A673 (cell line): ENCODE results near the gene MAML2. TPM values are rescaled to one million over a fixed set of nuclear protein-coding genes. Genes with fewer than 3 reads are reported as not detected.

Source experiments
- BruUV-seq: library from RNA; stranded (reverse); fragments of 400-500 nt; replicated peaks from 2 replicates; lab custom pipeline; 2021; lab: Mats Ljungman, UMichigan
- CTCF ChIA-PET: fragments of 300-600 bp; sonication (Branson Sonifier 250); formaldehyde crosslinking; loops from one replicate; lab custom pipeline; 2022; ENCODE audit warnings: antibody characterized with exemption; lab: Charles Lee
- POLR2A ChIA-PET: fragments of 300-600 bp; sonication (Branson Sonifier 250); formaldehyde crosslinking; loops from one replicate; lab custom pipeline; 2022; ENCODE audit warnings: antibody characterized with exemption; ENCODE audit not compliant: low non-redundant PET; lab: Charles Lee
- DNase-seq: peaks from one replicate; pipeline ENCODE4 v3.0.0-alpha.2; 2015; ENCODE audit warnings: low spot score
- H3K27ac ChIP-seq: fragments of 200-600 bp; sonication (generic); 2 replicates; pipeline ENCODE4 v1.5.1; 2016; ENCODE audit warnings: mixed run types, low read depth, mild to moderate bottlenecking, mixed read lengths, antibody characterized with exemption, low read length; ENCODE audit not compliant: poor library complexity, severe bottlenecking
- H3K27me3 ChIP-seq: fragments of 200-600 bp; sonication (generic); replicated peaks from 2 replicates; pipeline ENCODE4 v1.6.1; 2017; ENCODE audit warnings: mixed run types, low read depth, mild to moderate bottlenecking, mixed read lengths, antibody characterized with exemption, low read length; ENCODE audit not compliant: insufficient read depth, poor library complexity
- H3K36me3 ChIP-seq: fragments of 200-600 bp; sonication (generic); 2 replicates; pipeline ENCODE4 v1.6.1; 2016; ENCODE audit warnings: mixed run types, mild to moderate bottlenecking, mixed read lengths, antibody characterized with exemption, low read length; ENCODE audit not compliant: insufficient read depth, poor library complexity, severe bottlenecking
- H3K4me1 ChIP-seq: fragments of 200-600 bp; sonication (generic); 2 replicates; pipeline ENCODE4 v1.6.1; 2017; ENCODE audit warnings: mixed run types, mild to moderate bottlenecking, mixed read lengths, antibody characterized with exemption, low read length; ENCODE audit not compliant: insufficient read depth, poor library complexity, severe bottlenecking
- H3K4me3 ChIP-seq: fragments of 200-600 bp; sonication (generic); 2 replicates; pipeline ENCODE4 v1.5.1; 2016; ENCODE audit warnings: low read depth, mixed run types, mild to moderate bottlenecking, mixed read lengths, low read length; ENCODE audit not compliant: poor library complexity, severe bottlenecking
- H3K9me3 ChIP-seq: fragments of 200-600 bp; sonication (generic); 2 replicates; pipeline ENCODE4 v1.6.1; 2016; ENCODE audit warnings: mixed run types, low read depth, mild to moderate bottlenecking, mixed read lengths, antibody characterized with exemption, low read length; ENCODE audit not compliant: poor library complexity, severe bottlenecking
- EZH2 ChIP-seq: fragments of 200-600 bp; sonication (generic); IDR thresholded peaks from 2 replicates; pipeline ENCODE4 v1.6.1; 2017; ENCODE audit warnings: borderline replicate concordance, low read depth, mild to moderate bottlenecking, mixed read lengths, antibody characterized with exemption, low read length; ENCODE audit not compliant: poor library complexity, severe bottlenecking
- intact Hi-C: fragments of 100-400 bp; cut with micrococcal nuclease; formaldehyde crosslinking; loops from one replicate; pipeline ENCODE4 v1.10.0; 2022; ENCODE audit not compliant: unreplicated experiment
- total RNA-seq: library from RNA; stranded (reverse); gene quantifications from 2 replicates; pipeline ENCODE4 v1.2.3, GENCODE V29; 2021
- TF ChIP-seq, protein P1 (sequence below): fragments of 300-800, 200-600 bp; sonication (generic); conservative IDR thresholded peaks from 2 replicates; pipeline ENCODE4 v1.5.1; 2017; ENCODE audit warnings: low read depth, mild to moderate bottlenecking, antibody characterized with exemption, low read length, moderate library complexity, mixed read lengths

The MAML2 gene
- total RNA-seq, 1 experiment from 2014 or later = 6.4 TPM

- ChIA-PET CTCF (no interaction called here), POLR2A (no interaction called here)
- H3K36me3 ChIP-seq = no peaks in the 10 kb centered on the region
- no peak for TF ChIP-seq EZH2
- TF ChIP-seq, protein P1, sequence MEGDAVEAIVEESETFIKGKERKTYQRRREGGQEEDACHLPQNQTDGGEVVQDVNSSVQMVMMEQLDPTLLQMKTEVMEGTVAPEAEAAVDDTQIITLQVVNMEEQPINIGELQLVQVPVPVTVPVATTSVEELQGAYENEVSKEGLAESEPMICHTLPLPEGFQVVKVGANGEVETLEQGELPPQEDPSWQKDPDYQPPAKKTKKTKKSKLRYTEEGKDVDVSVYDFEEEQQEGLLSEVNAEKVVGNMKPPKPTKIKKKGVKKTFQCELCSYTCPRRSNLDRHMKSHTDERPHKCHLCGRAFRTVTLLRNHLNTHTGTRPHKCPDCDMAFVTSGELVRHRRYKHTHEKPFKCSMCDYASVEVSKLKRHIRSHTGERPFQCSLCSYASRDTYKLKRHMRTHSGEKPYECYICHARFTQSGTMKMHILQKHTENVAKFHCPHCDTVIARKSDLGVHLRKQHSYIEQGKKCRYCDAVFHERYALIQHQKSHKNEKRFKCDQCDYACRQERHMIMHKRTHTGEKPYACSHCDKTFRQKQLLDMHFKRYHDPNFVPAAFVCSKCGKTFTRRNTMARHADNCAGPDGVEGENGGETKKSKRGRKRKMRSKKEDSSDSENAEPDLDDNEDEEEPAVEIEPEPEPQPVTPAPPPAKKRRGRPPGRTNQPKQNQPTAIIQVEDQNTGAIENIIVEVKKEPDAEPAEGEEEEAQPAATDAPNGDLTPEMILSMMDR = no peak
- no peak overlapping the region for H3K27ac ChIP-seq
- H3K27me3 ChIP-seq = no peaks in the 10 kb centered on the region
- BruUV-seq = no TSS peak
- intact Hi-C loops = no loop called here
- DNase-seq = no peak
- H3K4me1 ChIP-seq = no peaks in the 10 kb centered on the region
- H3K9me3 ChIP-seq = no peaks in the 10 kb centered on the region
- H3K4me3 ChIP-seq = no peak overlapping the region
Measured at GRCh38 chr11:95976550-95976949, 366.4 kb downstream of the MAML2 start.

DNA sequence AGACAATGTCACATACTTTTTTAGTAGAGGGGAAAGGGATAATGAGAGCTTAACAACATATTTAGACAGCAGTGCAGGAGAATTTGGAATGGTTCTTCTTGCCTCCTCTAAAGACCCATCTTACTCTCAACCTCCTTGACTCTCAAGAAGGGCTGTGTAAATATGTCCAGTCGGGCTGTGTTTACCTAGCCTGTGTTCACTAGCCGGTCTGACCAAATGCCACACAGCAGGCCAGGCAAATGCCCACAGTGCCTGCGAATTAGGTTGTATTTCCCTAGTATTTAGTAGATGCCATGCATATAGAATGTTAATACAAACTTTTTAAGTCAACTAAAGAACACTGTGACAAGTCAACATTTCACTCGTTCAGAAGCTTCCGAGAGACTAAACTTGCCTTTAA is 367.7 kb downstream of the MAML2 start:
- no TSS peak for BruUV-seq
- Histone ChIP-seq H3K27ac (no peak overlapping the region), H3K27me3 (no peaks in the 10 kb centered on the region), H3K4me1 (no peaks in the 10 kb centered on the region), H3K36me3 (no peaks in the 10 kb centered on the region), H3K9me3 (no peaks in the 10 kb centered on the region), H3K4me3 (no peak overlapping the region)
- CTCF ChIA-PET = no interaction called here
- no peak for DNase-seq
- intact Hi-C loops = no loop called here
- no peak for TF ChIP-seq EZH2
- TF ChIP-seq, protein P1 = no peak
- POLR2A ChIA-PET = no interaction called here

DNA sequence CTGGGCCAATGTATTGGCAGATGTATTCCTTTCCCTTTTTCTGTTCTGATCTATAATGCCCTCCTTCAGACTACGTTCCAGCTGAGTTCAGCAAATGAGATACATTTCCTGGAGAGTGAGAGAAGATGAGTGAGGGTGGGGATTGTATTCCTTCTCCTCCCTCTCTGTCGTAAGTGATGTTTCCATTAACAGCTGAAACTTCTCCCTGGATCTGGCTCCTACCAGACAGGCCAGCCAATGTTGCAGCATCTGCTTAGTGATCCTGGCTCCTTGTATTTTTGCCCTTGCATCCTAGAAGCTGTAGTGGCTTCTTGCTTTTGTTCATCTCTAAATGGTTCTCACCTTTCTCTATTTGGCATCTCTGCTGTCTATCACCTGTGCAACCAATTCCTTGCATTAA is 370.9 kb downstream of the MAML2 start:
- no peak for TF ChIP-seq EZH2
- TF ChIP-seq, protein P1 = no peak
- no peak overlapping the region for H3K4me3 ChIP-seq
- no peak overlapping the region for H3K27ac ChIP-seq
- intact Hi-C loops = no loop called here
- H3K9me3 ChIP-seq = no peaks in the 10 kb centered on the region
- H3K4me1 ChIP-seq = no peaks in the 10 kb centered on the region
- BruUV-seq = no TSS peak
- ChIA-PET POLR2A (interaction anchor here (0.6 kb wide), 1 partner anchor 16 kb away, joined by 5 read pairs; no protein-coding TSS in a partner anchor), CTCF (interaction anchor here (0.5 kb wide), 1 partner anchor 371 kb away, joined by 4 read pairs; the partner anchor contains the start of gene MAML2)
- no peak for DNase-seq
- no peaks in the 10 kb centered on the region for H3K27me3 ChIP-seq
- H3K36me3 ChIP-seq = no peaks in the 10 kb centered on the region
